HL-60 (cell line): ENCODE data around the gene TMEM245.
A peak's percentile ranks its signal among the peaks of the same experiment; 100 is the strongest.

Source experiments
- DNase-seq, 2 experiments: peaks; one replicate each; pipeline ENCODE4 v3.0.0-alpha.2; 2010 to 2020; ENCODE audit warnings: low read depth in 1 of 2, low spot score in 1 of 2
- H3K27ac ChIP-seq: fragments of 250-450 bp; sonication (Bioruptor Pico); replicated peaks from 2 replicates; pipeline ENCODE4 v1.5.1; 2020; ENCODE audit warnings: mild to moderate bottlenecking, moderate library complexity
- H3K27me3 ChIP-seq: fragments of 250-450 bp; sonication (Bioruptor Pico); 2 replicates; pipeline ENCODE4 v1.5.1; 2021; ENCODE audit warnings: mild to moderate bottlenecking, moderate library complexity; ENCODE audit not compliant: insufficient read depth, poor library complexity, severe bottlenecking
- H3K4me3 ChIP-seq: replicated peaks from 2 replicates; pipeline ENCODE4 v1.5.1; 2011; ENCODE audit warnings: mild to moderate bottlenecking, control low read depth, low read length; ENCODE audit not compliant: insufficient read depth
- GABPA ChIP-seq: IDR thresholded peaks from 2 replicates; pipeline ENCODE4 v1.6.1; 2012; ENCODE audit warnings: low read depth
- POLR2AphosphoS5 ChIP-seq: IDR thresholded peaks from 2 replicates; pipeline ENCODE4 v1.6.1; 2012; ENCODE audit warnings: low read depth
- SPI1 ChIP-seq: IDR thresholded peaks from 2 replicates; pipeline ENCODE4 v1.6.1; 2012; ENCODE audit warnings: low read depth, mild to moderate bottlenecking, borderline replicate concordance
- TF ChIP-seq, protein P1 (sequence below): IDR thresholded peaks from 2 replicates; pipeline ENCODE4 v1.6.1; 2012; ENCODE audit warnings: low read depth; ENCODE audit not compliant: insufficient replicate concordance
- TF ChIP-seq, protein P2 (sequence below): IDR thresholded peaks from one replicate; pipeline ENCODE4 v1.5.1; 2011; ENCODE audit warnings: low read length, control low read depth, inconsistent platforms; ENCODE audit not compliant: insufficient read depth

Gene TMEM245

DNA sequence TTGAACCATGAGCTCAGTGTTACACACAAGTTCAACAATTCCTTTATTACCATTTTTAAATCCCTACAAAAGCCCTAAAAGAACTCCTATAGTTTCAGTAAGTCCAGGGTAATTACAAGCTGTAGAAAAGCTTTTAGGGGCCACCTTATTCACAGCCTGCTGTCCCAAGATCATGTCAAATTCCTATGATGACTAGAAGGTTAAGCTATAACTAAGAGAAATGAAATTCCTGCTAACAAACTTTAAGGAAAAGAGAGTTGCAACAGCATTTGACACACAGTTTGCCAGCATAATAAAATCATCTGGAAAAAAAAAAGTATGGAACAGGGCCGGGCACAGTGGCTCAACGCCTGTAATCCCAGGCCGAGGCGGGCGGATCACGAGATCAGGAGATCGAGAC lies 31.5 kb downstream of the TMEM245 start:
- H3K4me3 ChIP-seq, result no peak overlapping the region
- no peak for DNase-seq
- H3K27ac ChIP-seq, result no peak overlapping the region
- no peaks in the 10 kb centered on the region for H3K27me3 ChIP-seq
- TF ChIP-seq POLR2AphosphoS5 (no peak), GABPA (no peak), SPI1 (no peak)
- TF ChIP-seq, protein P1, sequence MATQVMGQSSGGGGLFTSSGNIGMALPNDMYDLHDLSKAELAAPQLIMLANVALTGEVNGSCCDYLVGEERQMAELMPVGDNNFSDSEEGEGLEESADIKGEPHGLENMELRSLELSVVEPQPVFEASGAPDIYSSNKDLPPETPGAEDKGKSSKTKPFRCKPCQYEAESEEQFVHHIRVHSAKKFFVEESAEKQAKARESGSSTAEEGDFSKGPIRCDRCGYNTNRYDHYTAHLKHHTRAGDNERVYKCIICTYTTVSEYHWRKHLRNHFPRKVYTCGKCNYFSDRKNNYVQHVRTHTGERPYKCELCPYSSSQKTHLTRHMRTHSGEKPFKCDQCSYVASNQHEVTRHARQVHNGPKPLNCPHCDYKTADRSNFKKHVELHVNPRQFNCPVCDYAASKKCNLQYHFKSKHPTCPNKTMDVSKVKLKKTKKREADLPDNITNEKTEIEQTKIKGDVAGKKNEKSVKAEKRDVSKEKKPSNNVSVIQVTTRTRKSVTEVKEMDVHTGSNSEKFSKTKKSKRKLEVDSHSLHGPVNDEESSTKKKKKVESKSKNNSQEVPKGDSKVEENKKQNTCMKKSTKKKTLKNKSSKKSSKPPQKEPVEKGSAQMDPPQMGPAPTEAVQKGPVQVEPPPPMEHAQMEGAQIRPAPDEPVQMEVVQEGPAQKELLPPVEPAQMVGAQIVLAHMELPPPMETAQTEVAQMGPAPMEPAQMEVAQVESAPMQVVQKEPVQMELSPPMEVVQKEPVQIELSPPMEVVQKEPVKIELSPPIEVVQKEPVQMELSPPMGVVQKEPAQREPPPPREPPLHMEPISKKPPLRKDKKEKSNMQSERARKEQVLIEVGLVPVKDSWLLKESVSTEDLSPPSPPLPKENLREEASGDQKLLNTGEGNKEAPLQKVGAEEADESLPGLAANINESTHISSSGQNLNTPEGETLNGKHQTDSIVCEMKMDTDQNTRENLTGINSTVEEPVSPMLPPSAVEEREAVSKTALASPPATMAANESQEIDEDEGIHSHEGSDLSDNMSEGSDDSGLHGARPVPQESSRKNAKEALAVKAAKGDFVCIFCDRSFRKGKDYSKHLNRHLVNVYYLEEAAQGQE, result no peak
- TF ChIP-seq, protein P2, sequence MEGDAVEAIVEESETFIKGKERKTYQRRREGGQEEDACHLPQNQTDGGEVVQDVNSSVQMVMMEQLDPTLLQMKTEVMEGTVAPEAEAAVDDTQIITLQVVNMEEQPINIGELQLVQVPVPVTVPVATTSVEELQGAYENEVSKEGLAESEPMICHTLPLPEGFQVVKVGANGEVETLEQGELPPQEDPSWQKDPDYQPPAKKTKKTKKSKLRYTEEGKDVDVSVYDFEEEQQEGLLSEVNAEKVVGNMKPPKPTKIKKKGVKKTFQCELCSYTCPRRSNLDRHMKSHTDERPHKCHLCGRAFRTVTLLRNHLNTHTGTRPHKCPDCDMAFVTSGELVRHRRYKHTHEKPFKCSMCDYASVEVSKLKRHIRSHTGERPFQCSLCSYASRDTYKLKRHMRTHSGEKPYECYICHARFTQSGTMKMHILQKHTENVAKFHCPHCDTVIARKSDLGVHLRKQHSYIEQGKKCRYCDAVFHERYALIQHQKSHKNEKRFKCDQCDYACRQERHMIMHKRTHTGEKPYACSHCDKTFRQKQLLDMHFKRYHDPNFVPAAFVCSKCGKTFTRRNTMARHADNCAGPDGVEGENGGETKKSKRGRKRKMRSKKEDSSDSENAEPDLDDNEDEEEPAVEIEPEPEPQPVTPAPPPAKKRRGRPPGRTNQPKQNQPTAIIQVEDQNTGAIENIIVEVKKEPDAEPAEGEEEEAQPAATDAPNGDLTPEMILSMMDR, result no peak

DNA sequence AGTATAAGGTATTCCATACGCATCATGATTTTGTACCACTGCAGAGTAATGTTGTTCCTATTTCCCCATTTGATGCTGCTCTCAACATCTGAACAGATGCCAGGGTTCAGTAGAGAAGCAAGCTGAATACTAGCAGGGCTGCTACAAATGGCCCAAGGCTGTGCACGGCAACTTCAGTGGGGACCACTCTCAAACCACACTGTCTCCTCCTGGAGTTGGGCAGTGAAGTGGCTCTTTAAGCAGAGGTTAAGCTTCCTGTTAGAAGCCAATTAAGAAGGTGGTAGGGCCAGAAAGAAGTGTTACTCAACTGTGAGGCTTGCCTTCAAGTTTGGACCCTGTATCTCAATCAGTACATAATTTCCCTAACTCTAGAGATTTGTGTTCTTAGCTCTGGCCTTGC lies 32.0 kb downstream of the TMEM245 start:
- TF ChIP-seq, protein P1, result no peak
- TF ChIP-seq, protein P2, result no peak
- TF ChIP-seq SPI1, result no peak
- TF ChIP-seq POLR2AphosphoS5, result no peak
- TF ChIP-seq GABPA, result no peak
- Histone ChIP-seq H3K27me3 (no peaks in the 10 kb centered on the region), H3K4me3 (no peak overlapping the region), H3K27ac (no peak overlapping the region)
- no peak for DNase-seq

DNA sequence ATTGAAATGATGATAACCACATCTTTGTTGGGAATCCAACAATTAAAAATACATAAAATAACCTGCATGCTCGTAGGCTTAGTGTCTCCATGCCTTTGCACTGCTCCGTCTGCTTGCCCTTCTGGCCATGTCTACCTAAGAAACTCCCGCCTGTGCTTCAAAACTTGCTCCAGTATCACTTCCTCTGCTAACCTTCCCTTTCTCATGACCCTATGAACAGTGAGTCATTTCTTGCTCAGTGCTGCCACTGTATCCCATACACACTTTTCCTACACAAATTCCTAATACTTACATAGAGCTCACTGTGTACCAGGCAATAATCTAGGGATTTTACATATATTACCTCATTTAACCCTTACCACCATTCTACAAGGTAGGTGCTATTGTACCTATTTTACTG lies 33.5 kb downstream of the TMEM245 start:
- no peak overlapping the region for H3K4me3 ChIP-seq
- no peaks in the 10 kb centered on the region for H3K27me3 ChIP-seq
- peak in 1 of 2 experiments; percentile 38 for DNase-seq
- TF ChIP-seq POLR2AphosphoS5 (no peak), GABPA (no peak), SPI1 (no peak; the same call in 1 of the 2 replicates)
- TF ChIP-seq, protein P2, result no peak
- TF ChIP-seq, protein P1, result no peak
- no peak overlapping the region for H3K27ac ChIP-seq
